GM19467 (cell line): ENCODE data around the gene MED12L.

Experiments used
- ATAC-seq: cut with Tn5 transposase; IDR thresholded peaks from one replicate; pipeline ENCODE4 v1.9.1; 2021; ENCODE audit warnings: mild to moderate bottlenecking, moderate library complexity; ENCODE audit not compliant: unreplicated experiment

Gene MED12L

DNA sequence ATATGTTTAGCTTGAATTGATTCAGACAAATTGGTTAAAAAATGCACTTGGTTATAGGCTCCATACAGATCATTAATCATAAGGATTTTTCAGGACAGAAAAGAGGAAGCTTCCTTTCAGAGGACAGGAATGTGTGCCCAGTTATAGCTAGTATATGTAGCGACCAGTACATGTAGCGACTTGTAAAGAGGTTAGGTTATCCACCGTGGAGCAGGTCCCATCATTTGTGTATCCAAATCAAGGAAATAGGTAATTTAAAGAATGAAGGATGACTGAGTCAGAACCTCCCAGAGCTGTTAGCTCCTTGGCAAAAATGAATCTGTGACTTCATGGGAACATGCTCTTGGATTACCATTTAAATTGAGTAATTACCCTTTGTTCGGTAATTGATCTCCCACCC, 314.9 kb downstream of the MED12L start:
- ATAC-seq, result no peak

DNA sequence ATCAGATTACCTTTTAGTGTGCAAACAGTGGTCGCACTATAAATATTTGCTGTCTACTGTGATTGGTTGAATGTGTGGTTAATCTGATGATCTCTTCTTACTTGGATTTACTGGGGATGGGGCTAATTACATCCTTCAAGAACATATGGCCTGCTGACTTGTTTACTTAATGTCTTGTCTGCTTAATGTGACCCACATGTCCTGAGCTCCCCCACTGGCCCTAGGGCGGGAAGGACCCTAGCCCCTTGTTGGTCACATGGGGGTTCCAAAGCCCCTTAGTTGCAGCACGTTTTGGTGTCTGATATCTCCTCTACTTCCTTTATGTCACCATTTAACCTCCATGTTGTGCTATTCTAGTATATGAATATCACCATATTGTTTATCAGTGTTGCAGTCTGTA, 316.9 kb downstream of the MED12L start:
- ATAC-seq, result no peak

DNA sequence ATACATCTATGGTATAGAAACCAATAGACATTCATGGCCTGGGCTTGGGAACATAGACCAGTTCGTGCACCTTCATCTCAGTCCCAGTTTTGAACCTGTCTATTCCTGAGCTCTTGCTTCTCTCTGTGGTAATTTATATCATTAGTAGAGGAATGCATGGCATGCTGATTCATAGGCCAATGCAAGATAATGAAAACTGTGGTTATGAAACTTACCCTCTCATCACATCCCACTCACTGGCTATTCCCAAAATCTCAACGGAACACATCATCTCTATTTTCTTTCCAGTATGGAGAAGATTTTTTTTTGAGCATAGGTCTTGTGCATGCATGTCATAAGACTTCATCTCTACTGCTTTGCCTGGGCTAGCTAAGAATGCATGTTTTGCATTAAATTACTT, 317.8 kb downstream of the MED12L start:
- no peak for ATAC-seq

DNA sequence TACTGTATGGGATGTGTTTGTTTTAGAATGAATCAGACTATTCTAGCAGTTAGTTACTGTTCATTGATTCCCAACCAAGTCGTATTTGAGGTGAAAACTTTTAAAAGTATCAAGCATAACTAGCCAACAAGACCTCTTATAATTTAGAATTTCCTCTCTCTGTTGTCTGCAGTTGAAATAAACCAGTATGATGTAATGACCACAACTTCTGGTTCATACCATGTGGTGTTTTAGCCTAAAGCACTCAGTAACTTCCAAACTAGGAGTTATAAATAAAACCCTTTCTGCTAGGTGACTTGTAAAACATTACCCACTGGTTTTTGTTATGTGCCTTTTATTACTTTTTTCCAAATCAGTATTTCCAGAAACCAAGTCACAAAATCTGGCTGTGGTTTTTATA, 318.9 kb downstream of the MED12L start:
- no peak for ATAC-seq

GRCh38 chr3:151407928-151408327, 322.5 kb downstream of the MED12L start:
- ATAC-seq, result no peak

GRCh38 chr3:151410891-151411559, 325.6 kb downstream of the MED12L start:
- ATAC-seq, result no peak

- no peak for ATAC-seq
These were observed 327.5 kb downstream of the MED12L start for GRCh38 chr3:151412989-151413388.

DNA sequence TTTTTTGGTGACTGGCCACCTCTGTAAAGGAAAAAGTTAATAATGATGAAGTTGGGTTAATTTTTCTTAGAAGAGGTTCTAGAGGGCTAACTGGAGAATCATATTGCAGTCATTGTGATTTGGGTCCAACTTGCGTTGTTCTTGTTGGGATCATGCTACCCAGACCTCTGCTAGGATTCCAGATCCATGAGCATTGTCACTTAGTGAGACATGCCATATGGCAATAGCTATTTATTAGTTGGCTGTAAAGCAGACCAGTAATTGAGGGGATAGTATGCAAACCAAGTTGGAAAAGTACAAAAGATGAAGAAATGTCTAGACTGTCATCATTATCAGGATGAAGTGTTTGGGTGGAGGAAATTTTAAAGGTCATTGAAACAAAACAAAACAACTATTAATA, 329.8 kb downstream of the MED12L start:
- ATAC-seq, result no peak

- ATAC-seq, result no peak
These were observed 334.3 kb downstream of the MED12L start for GRCh38 chr3:151419806-151420205.

DNA sequence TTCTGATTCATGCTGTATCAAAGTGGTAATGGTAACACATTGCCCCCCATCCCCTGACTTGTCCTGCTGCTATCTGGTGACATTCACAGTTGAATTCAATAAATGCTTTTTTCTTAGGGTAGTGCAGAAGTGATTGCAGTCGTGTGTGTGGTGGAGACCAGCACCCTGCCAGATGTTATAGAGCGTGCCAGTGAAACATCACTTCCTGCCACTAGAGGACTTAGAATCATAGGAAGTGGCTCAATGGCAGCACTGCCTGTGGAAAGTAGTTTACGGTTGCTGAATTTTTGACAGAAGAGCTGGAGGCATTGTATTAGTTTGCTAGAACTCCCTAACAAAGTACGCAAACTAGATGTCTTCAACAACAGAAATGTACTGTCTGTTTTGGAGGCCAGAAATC, 336.5 kb downstream of the MED12L start:
- no peak for ATAC-seq

- ATAC-seq, result no peak
These were observed 337.6 kb downstream of the MED12L start for GRCh38 chr3:151423091-151423490.

GRCh38 chr3:151425627-151426340, 340.3 kb downstream of the MED12L start:
- peak; percentile 24 for ATAC-seq

DNA sequence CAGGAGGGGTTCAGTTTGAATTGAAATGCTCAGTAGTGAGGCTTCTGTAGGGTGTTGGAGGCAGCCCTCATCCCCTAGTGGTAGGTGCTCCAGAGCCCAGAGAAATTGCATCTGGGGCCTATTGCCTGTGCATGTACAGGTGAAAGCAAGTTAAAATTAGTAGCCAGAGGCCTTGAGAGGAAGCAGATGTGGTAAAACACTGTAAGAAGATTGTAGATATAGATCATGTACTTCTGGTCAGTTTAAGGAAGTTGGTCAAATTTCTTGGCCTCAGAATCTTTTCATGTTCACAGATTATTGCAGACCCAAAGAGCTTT, 340.8 kb downstream of the MED12L start:
- peak; percentile 52 for ATAC-seq

DNA sequence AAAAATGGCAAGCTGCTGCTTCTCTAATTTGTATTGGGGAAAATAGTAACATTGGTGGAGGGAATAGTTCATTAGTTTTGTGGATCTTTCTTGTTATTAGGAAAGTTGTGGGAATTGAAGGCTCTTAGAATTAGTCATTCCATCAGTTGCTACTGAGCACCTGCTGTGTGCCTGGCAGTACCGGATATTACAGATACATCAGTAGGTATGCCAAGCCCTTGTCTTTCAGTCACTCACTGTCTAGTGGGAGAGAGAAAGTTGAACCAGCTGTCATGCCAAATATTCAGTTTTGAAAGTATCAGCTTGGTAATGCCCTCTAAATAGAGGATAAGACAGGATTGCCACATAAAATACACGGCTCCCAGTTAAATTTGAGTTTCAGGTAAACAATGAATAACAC, 342.9 kb downstream of the MED12L start:
- ATAC-seq, result no peak

- ATAC-seq, result no peak
These were observed 345.5 kb downstream of the MED12L start for GRCh38 chr3:151430821-151431484.

GRCh38 chr3:151431940-151432339, 346.5 kb downstream of the MED12L start:
- ATAC-seq, result no peak

GRCh38 chr3:151432616-151433372, 347.3 kb downstream of the MED12L start:
- ATAC-seq, result no peak

GRCh38 chr3:151434151-151434890, 348.9 kb downstream of the MED12L start:
- peak; percentile 50 for ATAC-seq

DNA sequence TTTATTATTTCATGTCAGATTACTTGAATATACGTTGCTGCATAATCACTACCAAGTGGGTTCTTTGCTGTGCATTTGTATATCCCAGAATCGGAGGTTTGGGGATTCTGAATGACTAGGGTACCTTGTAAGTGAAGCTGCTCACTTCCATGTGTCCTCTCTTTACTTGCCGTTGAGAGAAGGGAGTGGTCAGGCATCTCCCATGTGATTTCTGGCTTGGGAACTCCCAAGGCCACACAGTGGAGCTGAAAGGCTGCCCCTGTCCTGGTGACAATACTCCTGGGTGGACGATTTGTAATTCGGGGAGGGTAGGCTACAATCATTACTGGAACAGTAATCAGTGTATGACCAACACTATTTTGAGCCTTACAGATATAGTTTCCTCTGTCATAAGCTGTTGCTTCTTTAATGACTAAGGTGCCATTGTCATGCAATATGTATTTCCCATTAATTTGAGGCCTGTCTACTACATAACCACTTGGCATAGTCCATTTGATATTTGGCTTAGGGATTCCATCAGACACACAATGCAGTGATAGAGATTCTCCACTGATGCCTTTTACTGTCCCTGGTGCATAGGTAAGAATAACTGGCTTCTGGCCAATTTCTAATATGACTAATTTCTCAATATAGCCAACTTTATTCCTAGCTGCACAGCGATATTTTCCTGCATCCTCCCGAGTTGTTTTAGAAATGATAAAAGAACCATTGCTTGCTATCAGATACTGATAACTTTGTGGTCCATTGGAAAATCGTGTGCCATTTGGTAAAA, 351.4 kb downstream of the MED12L start:
- ATAC-seq, result no peak

DNA sequence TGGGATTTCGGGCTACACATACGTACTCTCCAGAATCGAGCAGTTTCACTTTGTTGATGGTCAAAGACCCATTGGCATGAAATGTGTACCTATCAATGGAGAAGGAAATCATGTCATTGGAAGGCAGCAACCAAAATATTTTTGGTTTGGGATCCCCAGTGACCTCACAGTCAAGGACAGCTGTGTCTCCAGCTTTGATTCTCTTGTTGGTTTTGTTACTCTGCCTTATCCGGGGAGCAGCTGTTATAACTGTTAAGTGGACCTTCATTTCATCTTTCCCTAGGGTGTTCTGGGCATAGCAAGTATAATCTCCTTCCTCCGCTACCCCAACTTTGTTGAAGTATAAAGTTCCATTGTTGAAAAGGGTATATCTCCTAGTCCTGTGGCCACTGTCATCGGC, 352.4 kb downstream of the MED12L start:
- ATAC-seq, result no peak
